Measurements from ENCODE around the gene TOPBP1.

DNA sequence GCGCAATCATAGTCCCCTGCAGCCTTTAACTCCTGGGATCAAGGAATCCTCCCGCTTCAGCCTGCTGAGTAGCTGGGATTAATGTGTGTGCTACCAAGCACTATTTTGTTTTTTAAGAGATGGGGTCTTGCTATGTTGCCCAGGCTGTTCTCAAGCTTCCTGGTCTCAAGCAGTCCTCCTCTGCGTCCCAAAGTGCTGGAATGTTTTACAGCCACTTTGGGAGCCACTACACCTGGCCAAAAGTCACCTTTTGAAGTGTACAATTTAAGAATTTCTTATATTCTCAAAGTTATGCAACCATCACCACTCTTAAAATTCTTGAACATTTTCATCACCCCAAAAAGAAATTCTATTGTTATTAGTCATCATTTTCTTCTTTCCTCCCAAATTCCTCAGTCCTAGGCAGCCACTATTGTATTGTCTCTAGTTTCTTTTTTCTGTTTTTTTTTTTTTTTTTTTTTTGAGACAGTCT lies 70.4 kb downstream of the TOPBP1 start:
- TF ChIP-seq, protein P1, sequence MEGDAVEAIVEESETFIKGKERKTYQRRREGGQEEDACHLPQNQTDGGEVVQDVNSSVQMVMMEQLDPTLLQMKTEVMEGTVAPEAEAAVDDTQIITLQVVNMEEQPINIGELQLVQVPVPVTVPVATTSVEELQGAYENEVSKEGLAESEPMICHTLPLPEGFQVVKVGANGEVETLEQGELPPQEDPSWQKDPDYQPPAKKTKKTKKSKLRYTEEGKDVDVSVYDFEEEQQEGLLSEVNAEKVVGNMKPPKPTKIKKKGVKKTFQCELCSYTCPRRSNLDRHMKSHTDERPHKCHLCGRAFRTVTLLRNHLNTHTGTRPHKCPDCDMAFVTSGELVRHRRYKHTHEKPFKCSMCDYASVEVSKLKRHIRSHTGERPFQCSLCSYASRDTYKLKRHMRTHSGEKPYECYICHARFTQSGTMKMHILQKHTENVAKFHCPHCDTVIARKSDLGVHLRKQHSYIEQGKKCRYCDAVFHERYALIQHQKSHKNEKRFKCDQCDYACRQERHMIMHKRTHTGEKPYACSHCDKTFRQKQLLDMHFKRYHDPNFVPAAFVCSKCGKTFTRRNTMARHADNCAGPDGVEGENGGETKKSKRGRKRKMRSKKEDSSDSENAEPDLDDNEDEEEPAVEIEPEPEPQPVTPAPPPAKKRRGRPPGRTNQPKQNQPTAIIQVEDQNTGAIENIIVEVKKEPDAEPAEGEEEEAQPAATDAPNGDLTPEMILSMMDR (IDR thresholded peaks at IDR 0.05; ENCODE audit: borderline replicate concordance, extremely low read depth, low read length, poor library complexity, severe bottlenecking), result no peak
- TF ChIP-seq EZH2 (IDR thresholded peaks at IDR 0.05; ENCODE audit: borderline replicate concordance, low read depth, low read length, severe bottlenecking), result no peak

All from DND-41 (cell line).